NCI-H2227 (cell line): ENCODE measurements around the gene PIGT.
A peak's percentile ranks its signal among the peaks of the same experiment; 100 is the strongest.

Experiments used
- DNase-seq: peaks from one replicate; lab custom pipeline; 2025; ENCODE audit not compliant: unreplicated experiment; lab: John Stamatoyannopoulos, UW

PIGT gene

GRCh38 chr20:45427236-45428149 lies 11.6 kb downstream of the PIGT start:
- DNase-seq = no peak

- DNase-seq = no peak
These were observed 13.7 kb downstream of the PIGT start for GRCh38 chr20:45429618-45430017.

DNA sequence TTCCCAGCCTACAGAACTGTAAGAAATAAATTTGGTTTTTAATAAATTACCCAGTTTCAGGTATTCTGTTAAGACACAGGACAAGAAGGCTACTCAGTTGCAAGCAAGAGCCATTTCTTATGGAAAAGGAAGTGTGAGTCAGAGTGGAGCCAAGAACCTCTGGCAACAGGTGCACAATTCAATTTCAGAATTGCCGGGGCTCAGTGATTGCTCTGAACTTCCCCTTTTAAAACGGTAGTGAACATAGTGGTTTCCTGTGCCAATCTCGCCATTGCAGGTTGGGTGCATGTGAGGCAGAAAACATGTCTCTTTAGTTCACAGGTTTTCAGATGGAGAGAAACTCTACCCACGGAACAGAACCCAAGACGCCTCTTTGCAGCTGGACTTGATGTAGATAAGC lies 16.4 kb downstream of the PIGT start:
- DNase-seq = no peak

DNA sequence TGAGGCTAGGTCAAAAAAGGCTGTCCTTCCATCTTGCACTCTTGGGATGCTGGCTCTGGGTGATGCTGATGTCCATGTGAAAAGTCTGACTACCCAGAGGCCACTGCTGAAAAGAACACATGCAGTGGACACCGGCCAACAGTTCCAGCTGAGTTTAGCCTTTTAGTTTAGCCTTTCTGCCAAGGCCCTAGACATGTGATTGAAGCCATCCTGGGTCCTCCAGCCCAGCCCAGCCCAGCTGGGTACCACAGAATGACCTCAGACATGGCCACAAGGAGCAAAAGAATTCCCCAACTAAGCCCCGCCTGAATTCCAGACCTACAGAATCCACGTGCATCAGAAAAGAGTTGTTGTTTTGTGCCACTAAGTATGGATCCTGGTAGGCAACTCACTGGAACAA lies 17.4 kb downstream of the PIGT start:
- DNase-seq = no peak

- DNase-seq = no peak
These were observed 18.0 kb downstream of the PIGT start for GRCh38 chr20:45433976-45434375.

- peak; percentile 89 for DNase-seq
These were observed 21.0 kb downstream of the PIGT start for GRCh38 chr20:45436732-45437485.

GRCh38 chr20:45440424-45440823 lies 24.5 kb downstream of the PIGT start:
- no peak for DNase-seq

DNA sequence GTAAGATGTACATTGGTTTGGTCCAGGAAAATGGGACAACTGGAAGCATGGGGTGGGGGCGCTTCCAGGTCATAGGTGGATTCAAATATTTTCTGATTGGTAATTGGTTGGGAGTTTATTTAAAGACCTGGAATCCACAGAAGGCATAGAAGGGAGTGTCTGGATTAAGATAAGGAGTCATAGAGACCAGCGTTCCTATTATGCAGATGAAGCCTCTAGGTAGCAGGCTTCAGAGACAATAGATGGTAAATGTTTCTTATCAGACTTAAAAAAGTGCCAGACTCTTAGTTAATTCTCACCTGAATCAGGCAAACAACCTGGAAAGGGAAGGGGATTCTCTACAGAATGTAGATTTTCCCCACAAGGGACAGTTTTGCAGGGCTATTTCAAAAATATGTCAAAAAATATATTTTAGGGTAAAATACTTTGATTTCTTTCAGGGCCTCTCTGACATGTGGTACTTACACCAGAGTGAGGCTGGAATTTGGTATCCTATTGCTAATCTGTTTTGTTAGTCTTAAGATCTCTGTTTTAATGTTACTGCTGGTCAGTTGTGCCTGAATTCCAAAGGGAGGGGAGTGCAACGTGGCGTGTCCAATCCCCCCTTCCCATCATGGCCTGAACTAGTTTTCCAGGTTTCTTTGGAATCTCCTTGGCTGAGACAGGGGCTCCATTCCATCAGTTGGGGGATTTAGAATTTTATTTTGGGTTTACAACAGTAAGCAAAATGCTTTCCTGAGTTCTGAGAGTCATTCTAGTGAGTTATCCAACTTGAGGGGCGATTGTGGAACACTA lies 25.1 kb downstream of the PIGT start:
- DNase-seq = no peak

DNA sequence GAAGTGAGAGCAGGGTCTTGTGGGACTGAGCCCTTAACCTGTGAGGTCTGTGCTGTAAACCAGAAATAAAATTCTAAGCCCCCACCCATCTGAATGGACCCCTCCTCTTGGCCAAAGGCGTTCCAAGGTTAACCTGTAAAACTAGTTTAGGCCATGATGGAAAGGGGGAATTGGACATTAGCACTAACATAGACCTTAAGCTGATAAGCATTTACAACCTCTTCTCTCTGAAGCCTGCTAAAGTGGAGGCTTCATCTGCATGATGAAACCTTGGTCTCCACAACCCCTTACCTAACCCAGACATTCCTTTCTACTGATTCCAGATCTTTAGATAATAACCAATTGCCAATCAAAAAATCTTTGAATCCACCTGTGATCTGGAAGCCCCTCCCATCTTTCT lies 25.8 kb downstream of the PIGT start:
- DNase-seq = no peak

GRCh38 chr20:45444050-45444449 lies 28.1 kb downstream of the PIGT start:
- no peak for DNase-seq

DNA sequence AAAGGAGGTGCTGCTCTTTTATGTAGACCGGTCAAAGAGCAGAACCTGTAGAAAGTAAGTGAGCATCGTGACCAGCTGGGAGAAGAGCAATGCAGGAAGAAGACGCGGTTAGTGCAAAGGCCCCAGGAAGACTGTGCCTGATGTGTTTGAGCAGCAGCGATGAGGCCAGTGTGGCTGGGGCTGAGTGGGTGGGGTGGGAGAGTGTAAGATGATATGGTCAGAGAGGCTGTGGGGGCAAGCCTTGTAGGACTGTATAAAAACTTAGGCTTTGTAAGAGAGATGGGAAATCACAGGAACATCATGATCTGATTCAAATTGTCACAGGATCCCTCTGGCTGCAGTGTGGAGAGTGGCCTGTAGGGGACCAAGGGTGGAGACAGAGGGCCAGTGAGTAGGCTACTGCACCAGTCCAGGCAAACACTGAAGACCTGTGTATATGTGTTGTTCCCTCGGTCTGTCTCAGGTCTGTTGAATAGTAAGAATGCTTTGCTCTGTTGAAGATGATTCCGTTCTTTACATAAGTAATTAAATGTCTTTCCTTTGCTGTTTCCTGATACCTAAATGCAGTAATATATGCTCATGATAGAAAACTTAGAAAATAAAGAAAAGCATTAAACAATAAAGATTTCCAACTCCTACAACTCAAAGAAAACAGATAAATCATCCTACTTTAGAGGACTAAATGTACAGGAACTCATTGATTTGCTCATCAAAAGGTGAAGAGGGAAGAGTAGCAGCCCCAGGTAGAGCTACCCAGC lies 30.0 kb downstream of the PIGT start:
- peak; percentile 16 for DNase-seq

GRCh38 chr20:45448270-45448669 lies 32.3 kb downstream of the PIGT start:
- DNase-seq = no peak

- no peak for DNase-seq
These were observed 33.6 kb downstream of the PIGT start for GRCh38 chr20:45449528-45449927.

GRCh38 chr20:45450097-45450818 lies 34.3 kb downstream of the PIGT start:
- peak; percentile 48 for DNase-seq

DNA sequence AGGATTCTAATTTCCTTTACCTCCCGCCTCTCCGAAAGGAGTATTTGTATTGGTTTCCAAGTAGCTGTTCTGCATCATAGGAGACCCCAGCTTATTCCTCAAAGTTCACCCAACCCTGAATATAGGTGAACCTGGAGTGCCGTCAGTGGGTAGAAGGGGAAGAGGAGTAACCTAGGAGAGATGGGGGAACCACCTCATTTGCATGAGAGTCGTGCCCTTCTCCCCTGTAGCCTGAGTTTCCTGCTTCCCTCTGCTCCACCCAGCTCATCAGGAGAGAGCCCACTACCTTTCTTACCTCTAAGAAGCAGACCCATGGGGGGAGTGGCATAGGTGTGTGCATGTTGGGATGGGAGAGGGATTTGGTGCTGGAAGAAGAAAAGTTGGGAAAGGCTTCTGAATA lies 36.3 kb downstream of the PIGT start:
- no peak for DNase-seq

DNA sequence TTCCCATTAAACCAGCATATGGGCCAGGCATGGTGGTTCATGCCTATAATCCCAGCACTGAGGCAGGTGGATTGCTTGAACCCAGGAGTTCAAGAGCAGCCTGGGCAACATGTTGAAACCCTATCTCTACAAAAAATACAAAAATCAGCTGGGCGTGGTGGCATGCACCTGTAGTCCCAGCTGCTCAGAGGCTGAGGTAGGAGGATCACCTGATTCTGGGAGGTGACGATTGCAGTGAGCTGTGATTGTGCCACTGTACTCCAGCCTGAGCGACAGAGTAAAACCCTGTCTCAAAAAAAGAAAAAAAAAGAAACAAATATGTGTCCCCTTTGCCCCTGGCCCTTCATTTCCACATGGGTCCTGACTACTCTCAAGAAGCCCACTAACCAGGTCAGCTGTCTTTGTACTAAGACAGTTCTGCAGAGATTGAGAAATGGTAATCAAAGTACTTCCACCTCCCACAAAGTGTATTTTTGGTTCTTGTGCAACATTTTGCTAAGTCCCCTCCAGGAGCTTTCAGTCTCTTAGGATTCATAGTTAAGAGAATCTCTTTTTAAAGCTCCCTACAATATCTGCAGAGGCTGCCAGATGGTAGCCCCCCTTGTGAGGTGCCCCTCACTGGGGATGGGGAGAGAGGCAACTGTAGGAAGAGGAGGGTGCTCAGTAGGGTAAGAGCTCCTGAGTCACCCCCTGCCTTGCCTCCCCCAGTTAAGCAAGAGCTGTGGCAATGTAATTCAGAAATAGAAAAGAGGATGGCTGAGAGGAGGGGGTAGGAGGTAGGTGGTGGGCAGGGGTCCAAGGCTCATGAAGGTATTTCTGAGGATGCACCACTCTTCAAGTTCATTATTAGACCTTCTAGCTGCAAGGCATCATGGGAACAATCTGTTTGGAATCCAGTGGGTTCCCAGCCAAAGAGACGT lies 37.1 kb downstream of the PIGT start:
- DNase-seq = no peak

- DNase-seq = peak; percentile 52
These were observed 40.7 kb downstream of the PIGT start for GRCh38 chr20:45456632-45457031.

DNA sequence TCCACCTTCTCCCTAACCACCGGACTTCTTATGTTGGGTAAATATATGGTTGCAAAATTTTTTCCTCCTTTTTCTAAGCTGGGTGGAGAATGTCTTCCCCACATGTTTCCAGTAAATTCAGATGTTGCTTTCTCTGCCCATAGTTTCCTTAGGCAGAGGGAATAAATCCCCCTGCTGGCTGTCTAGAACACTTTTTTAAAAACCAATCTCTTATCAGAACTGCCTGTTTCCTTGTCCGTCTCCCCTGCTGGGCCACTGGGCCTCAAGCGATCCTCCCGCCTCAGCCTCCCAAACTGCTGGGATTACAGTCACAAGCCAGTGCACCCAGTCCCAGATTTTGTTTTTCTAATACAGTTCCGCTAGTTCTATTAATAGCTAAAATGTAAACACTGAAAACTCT lies 43.7 kb downstream of the PIGT start:
- DNase-seq = no peak

GRCh38 chr20:45461225-45461624 lies 45.3 kb downstream of the PIGT start:
- no peak for DNase-seq
